SK-N-SH (cell line): Measurements from ENCODE around the gene MAP3K6. TPM values are rescaled to one million over a fixed set of nuclear protein-coding genes. Genes with fewer than 3 reads are reported as not detected.

Experiments
- CTCF ChIA-PET: fragments of 300-600, 350-600 bp; formaldehyde crosslinking; extraction: SDS; loops from one replicate; lab custom pipeline; 2021; lab: Yijun Ruan, JAX
- POLR2A ChIA-PET: fragments of 350-600 bp; sonication (Branson Sonifier 250); formaldehyde crosslinking; extraction: SDS; loops from one replicate; lab custom pipeline; 2020; ENCODE audit warnings: antibody characterized with exemption, inconsistent platforms; lab: Yijun Ruan, JAX
- DNase-seq: peaks from one replicate; pipeline ENCODE4 v3.0.0; 2012
- H2AFZ ChIP-seq: fragments of 200-600 bp; sonication (generic); 2 replicates; pipeline ENCODE4 v1.8.1; 2016; ENCODE audit warnings: antibody characterized with exemption, mild to moderate bottlenecking, low read depth
- H3F3A ChIP-seq: fragments of 200-600 bp; sonication (generic); replicated peaks from 2 replicates; pipeline ENCODE3; 2016; ENCODE audit warnings: antibody characterized with exemption, mild to moderate bottlenecking; ENCODE audit not compliant: insufficient read depth
- H3K27ac ChIP-seq, 2 experiments: fragments of 200-500 bp in 1 of 2; fragments of 200-600 bp in 1 of 2; sonication (Bioruptor generic) in 1 of 2; sonication (generic), shearing (Covaris generic) in 1 of 2; 2 replicates each; pipeline versions ENCODE4 v1.5.1 to v1.6.1; 2014 to 2016; ENCODE audit warnings: low read depth in 2 of 2, inconsistent platforms in 1 of 2, low read length in 1 of 2, mild to moderate bottlenecking in 1 of 2, mixed read lengths in 1 of 2
- H3K27me3 ChIP-seq: fragments of 200-600 bp; sonication (generic), shearing (Covaris generic); 2 replicates; pipeline ENCODE4 v1.6.1; 2016; ENCODE audit warnings: mixed run types; ENCODE audit not compliant: insufficient read depth
- H3K36me3 ChIP-seq, 2 experiments: fragments of 200-500 bp in 1 of 2; fragments of 200-600 bp in 1 of 2; sonication (Bioruptor generic) in 1 of 2; sonication (generic) in 1 of 2; replicated peaks in 1 of 2; 2 replicates each; pipeline versions ENCODE3 to v1.5.1; 2014 to 2016; ENCODE audit warnings: low read length in 1 of 2, mild to moderate bottlenecking in 1 of 2; ENCODE audit not compliant: insufficient read depth in 2 of 2, control insufficient read depth in 1 of 2
- H3K4me1 ChIP-seq, 2 experiments: fragments of 200-500 bp in 1 of 2; fragments of 200-600 bp in 1 of 2; sonication (Bioruptor generic) in 1 of 2; sonication (generic), shearing (Covaris generic) in 1 of 2; 2 replicates each; pipeline versions ENCODE4 v1.5.1 to v1.6.1; 2014 to 2016; ENCODE audit warnings: low read depth in 1 of 2, low read length in 1 of 2, mixed run types in 1 of 2; ENCODE audit not compliant: insufficient read depth in 2 of 2, control insufficient read depth in 1 of 2
- H3K4me2 ChIP-seq: fragments of 200-600 bp; sonication (generic), shearing (Covaris generic); 2 replicates; pipeline ENCODE4 v1.6.1; 2017; ENCODE audit warnings: mixed run types
- H3K4me3 ChIP-seq, 2 experiments: fragments of 200-500 bp in 1 of 2; fragments of 200-600 bp in 1 of 2; sonication (Bioruptor generic) in 1 of 2; sonication (generic), shearing (Covaris generic) in 1 of 2; 2 replicates each; pipeline versions ENCODE4 v1.5.1 to v1.8.1; 2014 to 2016; ENCODE audit warnings: low read depth in 2 of 2, inconsistent platforms in 1 of 2, low read length in 1 of 2, mild to moderate bottlenecking in 1 of 2, mixed read lengths in 1 of 2, moderate library complexity in 1 of 2
- H3K79me2 ChIP-seq: fragments of 200-600 bp; sonication (generic); 2 replicates; pipeline ENCODE4 v1.8.1; 2017; ENCODE audit warnings: mild to moderate bottlenecking; ENCODE audit not compliant: insufficient read depth
- H3K9ac ChIP-seq: fragments of 200-600 bp; sonication (generic); 2 replicates; pipeline ENCODE4 v1.6.1; 2017; ENCODE audit warnings: mixed run types
- H3K9me2 ChIP-seq: fragments of 200-600 bp; sonication (generic); 2 replicates; pipeline ENCODE4 v1.6.1; 2017; ENCODE audit warnings: mixed run types
- H3K9me3 ChIP-seq: fragments of 200-600 bp; sonication (generic); 2 replicates; pipeline ENCODE4 v1.6.1; 2017; ENCODE audit warnings: mixed run types, mild to moderate bottlenecking, moderate library complexity
- H4K20me1 ChIP-seq: fragments of 200-600 bp; sonication (generic); 2 replicates; pipeline ENCODE4 v1.6.1; 2017; ENCODE audit warnings: mild to moderate bottlenecking, mixed run types; ENCODE audit not compliant: insufficient read depth
- CHD2 ChIP-seq: fragments of 150-350 bp; IDR thresholded peaks from 2 replicates; pipeline ENCODE4 v1.6.1; 2018; ENCODE audit warnings: low read length; ENCODE audit not compliant: partially characterized antibody
- CTCF ChIP-seq: fragments of 200-600 bp; sonication (generic); IDR thresholded peaks from 2 replicates; pipeline ENCODE4 v1.6.1; 2017; ENCODE audit warnings: antibody characterized with exemption, mild to moderate bottlenecking, moderate library complexity
- EZH2phosphoT487 ChIP-seq: fragments of 200-600 bp; sonication (generic); IDR thresholded peaks from 2 replicates; pipeline ENCODE4 v1.6.1; 2017; ENCODE audit warnings: low read depth, mixed run types, mild to moderate bottlenecking, antibody characterized with exemption, moderate library complexity, borderline replicate concordance
- GATA2 ChIP-seq: sonication (generic); formaldehyde crosslinking; IDR thresholded peaks from 2 replicates; pipeline ENCODE4 v1.5.0; 2020; ENCODE audit warnings: mild to moderate bottlenecking, missing genetic modification reagents
- JUND ChIP-seq: IDR thresholded peaks from 2 replicates; pipeline ENCODE4 v1.4.0; 2012
- MEF2A ChIP-seq: IDR thresholded peaks from 2 replicates; pipeline ENCODE4 v1.4.0; 2012; ENCODE audit warnings: low read depth, borderline replicate concordance
- SIN3A ChIP-seq: IDR thresholded peaks from 2 replicates; pipeline ENCODE4 v1.6.1; 2012; ENCODE audit warnings: low read depth, mild to moderate bottlenecking, low read length, moderate library complexity, borderline replicate concordance
- TAF1 ChIP-seq: IDR thresholded peaks from 2 replicates; pipeline ENCODE4 v1.6.1; 2012; ENCODE audit warnings: low read depth, mild to moderate bottlenecking, low read length, moderate library complexity, borderline replicate concordance
- TCF12 ChIP-seq: IDR thresholded peaks from 2 replicates; pipeline ENCODE4 v1.4.0; 2012
- YY1 ChIP-seq: IDR thresholded peaks from 2 replicates; pipeline ENCODE4 v1.4.0; 2012; ENCODE audit warnings: low read depth, mild to moderate bottlenecking
- ZBTB33 ChIP-seq: IDR thresholded peaks from 2 replicates; pipeline ENCODE4 v1.4.0; 2012; ENCODE audit warnings: low read depth, borderline replicate concordance
- WGBS: methylation state at CpG from one replicate; pipeline ENCODE4 v1.1.6; 2017; ENCODE audit warnings: low lambda C conversion rate; 5-methylcytosine and 5-hydroxymethylcytosine counted together
- polyA plus RNA-seq, 3 experiments: library from polyadenylated mRNA; depleted of rRNA; stranded (reverse); fragments of >200 nt; gene quantifications; 2 replicates each; pipeline ENCODE4 v1.2.3, GENCODE V29; 2012
- TF ChIP-seq, protein P1 (sequence below): IDR thresholded peaks from 2 replicates; pipeline ENCODE4 v1.6.1; 2012; ENCODE audit warnings: mild to moderate bottlenecking, low read depth, low read length, moderate library complexity

MAP3K6 gene
- polyA plus RNA-seq, 1 of the 3 experiments (the other 2 are of a cell fraction): 17.3 TPM

GRCh38 chr1:27314169-27314568, 52.6 kb downstream of the MAP3K6 start:
- Histone ChIP-seq H3K9me3 (no peaks in the 10 kb centered on the region), H3K4me1 (peaks cover 6 to 15% of the 10 kb centered on the region in 2 experiments; a peak in 2 of 4 replicates), H3K4me2 (no peak overlapping the region), H3F3A (peaks cover 7% of the 10 kb centered on the region), H3K4me3 (no peak overlapping the region), H4K20me1 (no peaks in the 10 kb centered on the region), H2AFZ (no peak overlapping the region), H3K79me2 (no peaks in the 10 kb centered on the region), H3K27me3 (no peaks in the 10 kb centered on the region), H3K9me2 (no peaks in the 10 kb centered on the region), H3K27ac (no peak overlapping the region), H3K36me3 (no peaks in the 10 kb centered on the region), H3K9ac (no peak overlapping the region)
- POLR2A ChIA-PET: interaction anchor here (0.7 to 0.9 kb wide), 3 partner anchors 12 to 159 kb away, joined by 3 to 6 read pairs (median 4); partner anchors contain the start of gene SLC9A1
- DNase-seq: no peak
- CTCF ChIA-PET: interaction anchor here (0.9 to 23.3 kb wide), 4 partner anchors 15 to 76 kb away, joined by 3 to 731 read pairs (median 98); partner anchors contain the start of genes CD164L2 and GPR3
- 81% methylated on average over 3 of the region's 3 CpGs for WGBS
- TF ChIP-seq TAF1 (no peak), CHD2 (no peak), EZH2phosphoT487 (no peak), SIN3A (no peak), ZBTB33 (no peak), YY1 (no peak), CTCF (no peak), JUND (no peak), TCF12 (no peak), MEF2A (no peak), GATA2 (CRISPR knock-in tag) (no peak)
- TF ChIP-seq, protein P1, sequence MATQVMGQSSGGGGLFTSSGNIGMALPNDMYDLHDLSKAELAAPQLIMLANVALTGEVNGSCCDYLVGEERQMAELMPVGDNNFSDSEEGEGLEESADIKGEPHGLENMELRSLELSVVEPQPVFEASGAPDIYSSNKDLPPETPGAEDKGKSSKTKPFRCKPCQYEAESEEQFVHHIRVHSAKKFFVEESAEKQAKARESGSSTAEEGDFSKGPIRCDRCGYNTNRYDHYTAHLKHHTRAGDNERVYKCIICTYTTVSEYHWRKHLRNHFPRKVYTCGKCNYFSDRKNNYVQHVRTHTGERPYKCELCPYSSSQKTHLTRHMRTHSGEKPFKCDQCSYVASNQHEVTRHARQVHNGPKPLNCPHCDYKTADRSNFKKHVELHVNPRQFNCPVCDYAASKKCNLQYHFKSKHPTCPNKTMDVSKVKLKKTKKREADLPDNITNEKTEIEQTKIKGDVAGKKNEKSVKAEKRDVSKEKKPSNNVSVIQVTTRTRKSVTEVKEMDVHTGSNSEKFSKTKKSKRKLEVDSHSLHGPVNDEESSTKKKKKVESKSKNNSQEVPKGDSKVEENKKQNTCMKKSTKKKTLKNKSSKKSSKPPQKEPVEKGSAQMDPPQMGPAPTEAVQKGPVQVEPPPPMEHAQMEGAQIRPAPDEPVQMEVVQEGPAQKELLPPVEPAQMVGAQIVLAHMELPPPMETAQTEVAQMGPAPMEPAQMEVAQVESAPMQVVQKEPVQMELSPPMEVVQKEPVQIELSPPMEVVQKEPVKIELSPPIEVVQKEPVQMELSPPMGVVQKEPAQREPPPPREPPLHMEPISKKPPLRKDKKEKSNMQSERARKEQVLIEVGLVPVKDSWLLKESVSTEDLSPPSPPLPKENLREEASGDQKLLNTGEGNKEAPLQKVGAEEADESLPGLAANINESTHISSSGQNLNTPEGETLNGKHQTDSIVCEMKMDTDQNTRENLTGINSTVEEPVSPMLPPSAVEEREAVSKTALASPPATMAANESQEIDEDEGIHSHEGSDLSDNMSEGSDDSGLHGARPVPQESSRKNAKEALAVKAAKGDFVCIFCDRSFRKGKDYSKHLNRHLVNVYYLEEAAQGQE: no peak
